ENCODE measurements around the gene MELK.

DNA sequence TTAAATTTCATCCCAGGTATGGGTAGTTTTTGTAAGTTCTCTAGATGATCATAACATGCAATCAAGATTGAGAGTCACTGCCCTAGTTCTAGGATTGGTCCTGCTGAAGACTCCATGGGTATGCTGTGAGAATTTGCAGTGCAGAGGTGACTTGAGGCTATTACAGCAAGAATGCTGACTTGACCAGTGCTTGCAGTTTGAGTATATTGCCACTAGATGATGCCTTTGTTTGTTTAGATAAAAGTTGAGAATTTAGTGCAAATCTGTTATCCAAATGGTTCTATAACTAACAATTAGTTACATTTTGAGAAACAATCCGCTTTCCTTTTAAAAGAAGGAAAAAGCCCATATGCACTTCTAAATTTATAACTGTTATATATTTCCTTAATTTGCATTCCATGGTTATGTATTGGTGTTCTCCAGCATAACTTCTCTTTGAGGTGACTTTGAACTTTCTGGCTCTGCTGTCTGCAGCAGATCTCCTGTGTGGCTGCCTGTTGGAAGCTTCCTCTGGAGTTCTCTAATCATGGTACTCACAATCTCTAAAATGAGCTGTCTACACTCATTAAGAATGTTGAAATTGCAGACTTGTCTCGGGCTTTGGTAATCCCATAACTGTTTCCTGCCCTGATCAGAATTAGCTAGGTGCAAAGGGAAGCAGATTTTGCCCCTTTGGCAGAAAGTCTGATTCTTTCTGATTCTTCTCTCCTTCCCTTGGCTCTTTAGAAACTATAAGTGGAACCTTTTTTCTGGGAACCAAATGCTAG lies 24.9 kb downstream of the MELK start:
- TF ChIP-seq POLR2A (IDR thresholded peaks at IDR 0.05; ENCODE audit: low read depth, low read length) (no peak), CREB1 (IDR thresholded peaks at IDR 0.05; ENCODE audit: low read depth) (no peak), HCFC1 (IDR thresholded peaks at IDR 0.05; ENCODE audit: low read length) (no peak), CTCF (IDR thresholded peaks at IDR 0.05 in 2 of 3, conservative IDR thresholded peaks at IDR 0.05 in 1 of 3; ENCODE audit: control insufficient read depth in 2 of 3, extremely low read depth in 1 of 3, insufficient read depth in 1 of 3, low read depth in 3 of 3, low read length in 3 of 3) (peak; percentile 50 to 77 (median 56)), TAF1 (IDR thresholded peaks at IDR 0.05; ENCODE audit: borderline replicate concordance, low read depth, low read length) (no peak)

All from GM12878 (cell line).